ENCODE results near the gene TOMM7. TPM values are rescaled to one million over a fixed set of nuclear protein-coding genes. Genes with fewer than 3 reads are reported as not detected.

TOMM7 gene
- total and polyA plus RNA-seq, 9 of the 15 experiments (the other 6 are each of a cell fraction or from before 2014, with no cell fraction given): 283 to 1,717 (median 638) TPM

DNA sequence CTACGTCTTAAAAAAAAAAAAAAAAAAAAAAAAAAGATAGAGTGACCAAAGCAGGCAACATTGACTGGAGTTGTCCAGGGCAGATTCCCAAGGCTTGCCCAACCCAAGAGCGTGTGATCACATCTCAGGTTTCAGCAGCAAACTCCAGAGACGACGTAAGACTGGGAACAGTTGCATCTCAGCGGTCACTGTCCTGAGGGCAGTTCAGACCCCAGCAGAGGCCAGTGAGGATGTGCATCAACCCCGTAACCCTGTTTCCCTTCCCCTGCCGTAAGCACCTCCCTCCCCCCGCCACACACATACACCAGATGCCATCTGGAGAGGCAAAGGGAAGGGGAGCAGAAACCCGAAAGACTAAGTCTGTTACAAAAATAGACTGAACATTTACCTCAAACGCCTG lies 19.3 kb upstream of the TOMM7 start:
- no peaks in the 10 kb centered on the region for H3K79me2 ChIP-seq (ENCODE audit: control insufficient read depth, insufficient read depth, low read length)
- TF ChIP-seq RCOR1 (IDR thresholded peaks at IDR 0.05; ENCODE audit: borderline replicate concordance in 1 of 2, low read depth in 2 of 2, low read length in 2 of 2): no peak
- no peak for TF ChIP-seq ZNF830 (CRISPR knock-in tag; IDR thresholded peaks at IDR 0.05)
- TF ChIP-seq ZBED1 (IDR thresholded peaks at IDR 0.05): no peak
- no peak for TF ChIP-seq XRCC3 (IDR thresholded peaks at IDR 0.05)
- no peak for TF ChIP-seq NR2C2 (CRISPR knock-in tag; IDR thresholded peaks at IDR 0.05)
- TF ChIP-seq NR2C2 (tag; IDR thresholded peaks at IDR 0.05): no peak
- TF ChIP-seq FOS (IDR thresholded peaks at IDR 0.05; ENCODE audit: extremely low read depth, insufficient read length): no peak
- TF ChIP-seq POU5F1 (IDR thresholded peaks at IDR 0.05; ENCODE audit: borderline replicate concordance, low read depth, low read length, partially characterized antibody): no peak
- TF ChIP-seq BMI1 (IDR thresholded peaks at IDR 0.05; ENCODE audit: low read length): no peak
- TF ChIP-seq ZNF407 (IDR thresholded peaks at IDR 0.05; ENCODE audit: low read depth): no peak
- TF ChIP-seq CBFA2T3 (IDR thresholded peaks at IDR 0.05): no peak
- TF ChIP-seq ZNF655 (CRISPR knock-in tag; IDR thresholded peaks at IDR 0.05): no peak
- TF ChIP-seq ZNF347 (CRISPR knock-in tag; IDR thresholded peaks at IDR 0.05; ENCODE audit: low read depth): no peak
- no peak for TF ChIP-seq TAF1 (IDR thresholded peaks at IDR 0.05; ENCODE audit: control insufficient read depth, extremely low read depth, insufficient read depth, low read length, severe bottlenecking)
- no peak for TF ChIP-seq SMARCC2 (IDR thresholded peaks at IDR 0.05; ENCODE audit: low read depth)
- TF ChIP-seq MCM3 (IDR thresholded peaks at IDR 0.05): no peak
- DNase-seq (ENCODE audit: extremely low read depth in 1 of 4, low spot score in 3 of 4): no peak
- H3K27ac ChIP-seq (ENCODE audit: extremely low read depth, low read depth, low read length): no peak overlapping the region
- 76% methylated on average over 8 of the region's 10 CpGs for WGBS (ENCODE audit: insufficient coverage, low coverage, missing lambda C conversion rate)
- H3K4me1 ChIP-seq (replicated peaks in 1 of 2; ENCODE audit: control insufficient read depth in 2 of 2, insufficient read depth in 2 of 2, low read length in 2 of 2): no peaks in the 10 kb centered on the region; a peak in 1 of 5 replicates
- intact Hi-C loops (cut with micrococcal nuclease) (no loop called here), in situ Hi-C loops (cut with MboI) (no loop called here)
- 0 out of 2 replicates have a peak, but pooled peaks cover 2% of the 10 kb centered on the region for H3K9me3 ChIP-seq (replicated peaks; ENCODE audit: control insufficient read depth, insufficient read depth, low read depth, low read length)
- ChIA-PET CTCF (ENCODE audit: low intra/inter-chr PET ratio) (no interaction called here), POLR2A (no interaction called here)
- H3K27me3 ChIP-seq (ENCODE audit: control insufficient read depth in 2 of 2, insufficient read depth in 2 of 2, low read length in 2 of 2): no peaks in the 10 kb centered on the region
- no peak; the same call in 2 of the 3 replicates for ATAC-seq
- H3K4me2 ChIP-seq (ENCODE audit: insufficient read depth, low read length): no peak overlapping the region
- peak overlapping the region in 1 of 2 experiments; percentile 36; a peak in 1 of 4 replicates for H3K9ac ChIP-seq (ENCODE audit: insufficient read depth in 1 of 2, low read depth in 2 of 2, low read length in 2 of 2)
- no peak overlapping the region for H3K4me3 ChIP-seq
- 0 out of 2 replicates have a peak overlapping the region, but pooled peaks have one; percentile 47 for H2AFZ ChIP-seq (ENCODE audit: low read depth, low read length)
- H3K36me3 ChIP-seq (ENCODE audit: control insufficient read depth, insufficient read depth, low read length): no peaks in the 10 kb centered on the region
- FAIRE-seq: no peak
- no peaks in the 10 kb centered on the region for H3K9me1 ChIP-seq (ENCODE audit: control insufficient read depth, insufficient read depth, low read length)
- no TSS peak for BruUV-seq (replicated peaks)
- no peaks in the 10 kb centered on the region for H4K20me1 ChIP-seq (replicated peaks; ENCODE audit: control insufficient read depth, insufficient read depth, low read length)

Measured in K562 (cell line).